Cerebellar nuclear complex (tissue), 1 donor: ENCODE data around the gene GATM.

ENCODE experiments used
- DNase-seq, 2 experiments: peaks; one replicate each; lab custom pipeline; 2025; lab: John Stamatoyannopoulos, UW

Gene GATM

GRCh38 chr15:45378149-45378912 is at the start of gene GATM:
Gene GATM, minus strand, starts transcription at chr15:45378544. Its CDS starts 91 bp downstream, at chr15:45378453.
- peak in 1 of 2 experiments; percentile 62 for DNase-seq

GRCh38 chr15:45427085-45427484 is 48.7 kb upstream of the GATM start:
- DNase-seq: no peak

GRCh38 chr15:45425135-45425534 is 46.8 kb upstream of the GATM start:
- DNase-seq: no peak

DNA sequence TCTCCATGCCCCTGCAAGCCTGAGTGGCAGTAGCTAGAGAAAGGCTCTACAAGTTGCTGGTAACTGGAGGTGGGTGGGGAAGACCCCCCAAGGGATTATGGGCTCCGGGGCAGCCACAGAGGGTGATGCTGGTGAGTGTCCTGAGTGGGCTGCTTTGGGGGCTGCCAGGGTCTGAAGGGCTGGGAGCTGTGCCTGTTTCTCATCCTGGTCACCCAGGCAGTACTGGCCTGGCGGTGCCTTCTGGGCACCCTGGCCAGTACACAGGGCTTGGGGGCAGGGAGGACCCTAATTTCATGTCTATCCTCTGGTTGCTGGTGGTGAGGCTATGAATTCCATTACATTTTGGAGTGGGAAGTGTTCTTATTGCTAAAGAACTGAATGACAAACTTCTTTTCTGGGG is 46.1 kb upstream of the GATM start:
- no peak for DNase-seq

- no peak for DNase-seq
Measured at GRCh38 chr15:45417303-45417950, 39.1 kb upstream of the GATM start.

DNA sequence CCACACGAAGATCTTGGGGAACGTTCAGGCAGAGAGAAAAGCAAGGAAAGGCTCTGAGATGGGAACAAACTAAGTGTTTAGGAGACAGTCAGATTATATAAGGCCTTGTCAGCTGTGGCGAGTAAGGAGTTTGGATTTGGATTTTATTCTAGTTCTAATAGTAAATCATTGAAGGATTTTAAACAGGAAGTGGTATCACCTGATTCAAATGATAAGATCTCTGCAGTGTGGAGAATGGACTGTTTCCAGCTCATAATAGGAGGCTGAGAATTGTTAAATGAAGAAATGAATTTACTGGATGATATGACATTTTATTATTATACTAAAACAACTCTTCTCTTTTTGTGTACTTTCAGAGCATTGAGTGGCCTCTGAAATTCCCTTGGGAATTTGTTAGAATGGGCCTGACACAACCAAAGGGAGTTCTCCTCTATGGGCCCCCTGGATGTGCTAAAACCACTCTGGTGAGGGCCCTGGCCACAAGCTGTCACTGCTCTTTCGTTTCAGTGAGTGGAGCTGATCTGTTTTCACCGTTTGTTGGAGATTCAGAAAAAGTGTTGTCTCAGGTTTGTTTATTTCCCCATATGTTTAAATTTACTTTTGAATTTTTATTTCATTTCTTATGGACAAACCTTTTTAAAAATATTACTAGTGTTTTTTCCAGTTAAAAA is 36.0 kb upstream of the GATM start:
- no peak for DNase-seq

- DNase-seq: no peak
Measured at GRCh38 chr15:45409596-45409995, 31.3 kb upstream of the GATM start.

DNA sequence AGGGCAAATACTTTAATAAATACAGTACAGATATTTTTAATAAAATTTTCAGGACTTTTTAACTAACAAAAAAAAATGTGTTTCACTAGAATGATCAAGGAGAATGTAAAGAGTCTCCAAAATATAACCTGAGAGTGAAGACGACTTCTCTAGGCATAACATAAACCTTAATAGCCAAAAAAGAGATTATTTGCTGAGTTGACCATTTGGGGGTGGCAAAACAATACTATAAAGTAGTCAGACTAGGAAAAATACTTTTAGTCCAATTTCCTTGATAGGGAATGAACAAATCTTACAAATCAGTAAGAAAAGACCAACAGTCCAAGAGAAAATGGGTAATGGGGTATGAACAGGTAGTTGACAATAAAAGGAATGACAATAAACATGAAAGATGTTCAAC is 29.4 kb upstream of the GATM start:
- DNase-seq: no peak

- no peak for DNase-seq
Measured at GRCh38 chr15:45402955-45403877, 24.9 kb upstream of the GATM start.

DNA sequence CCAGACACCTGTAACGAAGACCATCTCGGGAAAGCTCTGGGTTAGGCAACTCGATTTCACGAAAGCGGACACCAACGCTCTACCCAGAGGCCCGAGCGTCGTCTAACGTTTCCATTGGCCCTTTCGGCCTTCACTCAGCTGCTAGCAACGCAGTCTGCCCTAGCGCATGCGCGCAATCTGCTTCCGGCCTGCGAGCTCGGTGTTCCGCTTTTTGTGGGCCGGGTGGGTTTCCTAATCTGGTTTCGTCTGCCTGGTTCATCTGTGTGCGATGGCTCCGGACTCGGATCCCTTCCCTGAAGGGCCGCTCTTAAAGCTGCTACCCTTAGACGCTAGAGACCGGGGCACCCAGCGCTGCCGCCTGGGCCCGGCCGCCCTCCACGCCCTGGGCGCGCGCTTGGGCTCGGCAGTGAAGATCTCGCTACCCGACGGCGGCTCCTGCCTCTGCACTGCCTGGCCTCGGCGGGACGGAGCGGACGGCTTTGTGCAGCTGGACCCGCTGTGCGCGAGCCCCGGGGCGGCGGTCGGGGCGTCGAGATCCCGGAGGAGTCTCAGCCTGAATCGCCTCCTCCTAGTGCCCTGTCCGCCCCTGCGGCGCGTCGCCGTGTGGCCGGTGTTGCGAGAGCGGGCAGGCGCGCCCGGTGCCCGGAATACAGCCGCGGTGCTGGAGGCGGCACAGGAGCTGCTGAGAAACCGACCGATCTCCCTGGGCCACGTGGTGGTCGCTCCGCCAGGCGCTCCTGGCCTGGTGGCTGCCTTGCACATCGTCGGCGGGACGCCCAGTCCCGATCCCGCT is 24.0 kb upstream of the GATM start:
- DNase-seq: peak; percentile 86 to 90

DNA sequence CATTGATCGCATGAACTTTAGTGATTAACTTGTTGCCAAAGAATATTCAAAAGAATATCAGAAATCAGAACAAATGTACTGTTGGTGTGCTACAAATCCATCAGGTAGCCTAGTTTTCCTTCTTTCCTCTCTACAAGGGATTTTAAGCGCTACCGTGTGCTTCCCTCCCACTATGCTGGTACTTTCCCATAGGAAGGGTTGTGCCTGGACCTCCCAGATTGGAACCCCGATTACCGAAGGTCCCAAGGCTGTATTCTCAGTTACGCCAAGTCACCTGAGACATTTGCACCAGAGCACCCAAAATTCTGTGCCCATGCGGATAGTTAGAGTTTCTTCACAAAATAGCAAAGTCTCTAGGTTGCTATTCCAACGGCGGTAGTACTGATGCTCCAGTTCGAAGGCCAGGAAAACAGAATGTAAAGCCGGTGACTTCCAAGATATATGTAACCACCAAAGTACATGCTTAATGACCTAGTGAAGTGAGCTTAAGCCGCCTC is 23.4 kb upstream of the GATM start:
- no peak for DNase-seq

GRCh38 chr15:45399381-45400212 is 21.3 kb upstream of the GATM start:
- peak in 1 of 2 experiments; percentile 29 for DNase-seq

- DNase-seq: no peak
Measured at GRCh38 chr15:45397116-45397665, 18.8 kb upstream of the GATM start.

DNA sequence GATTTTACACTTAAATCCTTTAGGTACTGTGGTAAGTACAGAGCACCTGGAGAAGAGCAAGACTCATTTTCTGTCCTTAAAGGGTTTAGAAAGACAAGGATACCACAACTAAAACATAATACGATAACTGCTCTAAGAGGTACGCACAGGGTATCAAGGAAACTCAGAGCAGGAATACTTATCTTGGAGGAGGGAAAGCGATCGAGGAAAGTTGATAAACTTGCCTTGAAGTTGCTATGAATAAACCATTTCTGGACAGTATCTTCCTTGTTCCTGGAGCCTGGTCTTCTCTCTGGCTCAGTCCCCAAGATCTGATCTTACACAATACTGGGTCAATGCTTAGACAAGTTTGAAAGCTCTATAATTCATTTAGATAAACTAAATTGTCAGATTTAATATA is 17.6 kb upstream of the GATM start:
- DNase-seq: no peak

DNA sequence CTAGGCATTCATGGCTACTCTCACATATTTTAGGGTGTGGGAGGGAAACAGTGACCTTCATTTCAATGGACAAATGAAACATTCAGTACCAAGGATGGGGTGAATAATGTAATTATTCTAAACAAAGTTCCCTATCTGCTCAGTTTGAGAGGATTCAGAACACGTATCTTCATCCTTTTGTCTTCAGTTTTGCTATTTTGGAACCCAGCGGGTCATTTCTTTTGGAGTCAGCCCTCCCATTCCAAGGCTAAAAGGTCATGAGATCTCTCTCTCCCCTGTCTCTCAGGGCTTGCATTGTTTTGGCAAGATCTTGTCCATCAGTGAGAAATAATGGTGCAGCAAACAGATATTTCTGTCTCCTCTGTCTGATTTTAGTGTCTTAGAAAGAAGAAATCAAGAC is 16.3 kb upstream of the GATM start:
- DNase-seq: no peak

DNA sequence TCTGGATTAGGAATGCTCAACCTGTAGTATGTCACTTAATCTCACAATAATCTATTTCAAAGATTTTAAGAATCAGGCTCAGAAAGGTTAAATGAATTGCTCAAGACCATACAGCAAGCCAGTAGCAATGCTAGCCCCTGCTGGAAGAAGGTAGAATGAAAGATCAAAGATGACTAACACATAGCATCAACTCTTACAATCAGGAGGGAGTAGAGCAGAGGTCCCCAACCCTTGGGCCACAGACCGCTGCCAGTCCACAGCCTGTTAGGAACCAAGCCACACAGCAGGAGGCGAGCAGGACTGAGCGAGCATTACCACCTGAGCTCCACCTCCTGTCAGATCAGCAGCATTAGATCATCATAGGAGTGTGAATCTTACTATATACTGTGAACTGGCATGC is 15.5 kb upstream of the GATM start:
- DNase-seq: no peak

- no peak for DNase-seq
Measured at GRCh38 chr15:45392584-45392855, 14.2 kb upstream of the GATM start.

DNA sequence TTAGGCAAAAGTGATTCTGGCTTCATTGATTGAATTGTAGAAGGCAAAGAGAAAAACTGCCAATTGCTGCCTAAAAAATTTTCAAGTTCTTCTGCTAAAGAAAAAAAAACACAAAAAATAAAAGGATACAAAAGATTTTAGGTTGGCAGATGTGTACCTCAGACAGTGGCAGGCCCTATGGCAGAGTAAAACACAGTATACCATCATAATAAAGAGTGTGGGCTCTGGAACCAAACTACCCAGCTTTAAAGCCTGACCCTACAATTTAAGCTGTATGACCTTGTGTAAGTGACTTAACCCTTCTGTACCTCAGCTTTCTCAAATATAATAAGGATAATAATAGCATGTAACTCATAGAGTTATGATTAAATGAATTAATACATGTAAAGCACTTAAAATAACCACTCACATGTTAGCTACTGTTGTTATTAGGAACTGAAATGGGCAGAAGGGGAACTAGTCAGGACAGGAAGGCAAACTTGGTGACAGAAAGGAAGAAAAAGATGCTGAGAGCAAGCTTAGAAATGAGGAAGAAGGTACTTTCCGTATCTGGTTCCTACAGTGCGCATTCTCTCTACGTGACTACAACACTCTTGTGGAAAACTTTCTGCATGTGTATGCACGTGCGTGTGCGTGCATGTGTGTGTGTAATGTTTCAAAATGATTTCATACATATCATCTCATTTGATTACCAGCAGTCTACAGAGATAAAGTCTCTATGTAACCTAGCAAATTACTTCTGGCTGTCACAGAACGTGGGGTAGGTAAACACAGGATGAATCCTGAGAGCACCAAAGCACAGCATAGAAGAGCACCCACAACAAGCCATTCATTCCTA is 13.6 kb upstream of the GATM start:
- DNase-seq: no peak

- DNase-seq: no peak
Measured at GRCh38 chr15:45389351-45389750, 11.0 kb upstream of the GATM start.
